SJSA1 (cell line): ENCODE results near the gene XPO1. TPM values are rescaled to one million over a fixed set of nuclear protein-coding genes. Genes with fewer than 3 reads are reported as not detected.
A peak's percentile ranks its signal among the peaks of the same experiment; 100 is the strongest.
"Not testable (repeated sequence)": the region's sequence is repeated elsewhere in the genome, so short reads cannot be mapped to it uniquely, and the experiment has no call there.

Experiments
- DNase-seq, 2 experiments: peaks; one replicate each; pipeline ENCODE4 v3.0.0-alpha.2; 2015 to 2020; ENCODE audit warnings: low spot score in 2 of 2, low read depth in 1 of 2
- H3K27ac ChIP-seq: fragments of 250-450 bp; sonication (Bioruptor Pico); 2 replicates; pipeline ENCODE4 v1.5.1; 2020; ENCODE audit warnings: mild to moderate bottlenecking, moderate library complexity
- H3K27me3 ChIP-seq: fragments of 250-450 bp; sonication (Bioruptor Pico); replicated peaks from 2 replicates; pipeline ENCODE4 v1.5.1; 2020; ENCODE audit warnings: mild to moderate bottlenecking, moderate library complexity
- H3K36me3 ChIP-seq: fragments of 250-450 bp; sonication (Bioruptor Pico); 2 replicates; pipeline ENCODE4 v1.5.1; 2020; ENCODE audit warnings: mild to moderate bottlenecking
- H3K4me1 ChIP-seq: fragments of 250-450 bp; sonication (Bioruptor Pico); replicated peaks from 2 replicates; pipeline ENCODE4 v1.6.1; 2021; ENCODE audit warnings: mild to moderate bottlenecking
- H3K4me3 ChIP-seq: fragments of 250-450 bp; sonication (Bioruptor Pico); 2 replicates; pipeline ENCODE4 v1.5.1; 2020; ENCODE audit warnings: mild to moderate bottlenecking
- H3K9me3 ChIP-seq: fragments of 250-450 bp; sonication (Bioruptor Pico); replicated peaks from 2 replicates; pipeline ENCODE4 v1.5.1; 2020; ENCODE audit warnings: mild to moderate bottlenecking
- total RNA-seq: library from RNA; depleted of rRNA; stranded (reverse); fragments of >200 nt; shearing (Covaris generic); gene quantifications from 2 replicates; pipeline ENCODE4 v1.2.3, GENCODE V29; 2014

Gene XPO1
- total RNA-seq, 1 experiment from 2014 or later: 241 TPM

DNA sequence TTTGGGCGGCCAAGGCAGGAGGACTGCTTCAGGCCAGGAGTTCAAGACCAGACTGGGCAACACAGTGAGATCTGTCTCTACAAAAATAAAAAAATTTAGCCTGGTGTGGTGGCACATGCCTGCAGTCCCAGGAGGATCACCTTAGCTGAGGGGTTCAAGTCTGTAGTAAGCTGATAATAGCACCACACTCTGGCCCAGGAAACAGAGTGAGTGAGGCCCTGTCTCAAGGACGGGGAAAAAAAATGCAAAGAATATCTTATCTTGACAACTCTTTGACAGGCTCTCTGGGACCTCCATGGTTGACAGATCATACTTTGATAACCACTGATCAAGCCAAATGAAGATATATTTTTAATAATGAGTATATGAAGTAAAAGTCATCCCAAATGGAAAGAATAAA, 89.9 kb downstream of the XPO1 start:
- Histone ChIP-seq H3K36me3 (peaks cover 9% of the 10 kb centered on the region; the same call in 1 of the 2 replicates), H3K4me3 (no peak overlapping the region), H3K27me3 (no peaks in the 10 kb centered on the region), H3K9me3 (no peaks in the 10 kb centered on the region; the same call in 1 of the 2 replicates), H3K27ac (no peak overlapping the region), H3K4me1 (no peaks in the 10 kb centered on the region)
- DNase-seq: no peak

- DNase-seq, H3K4me3 ChIP-seq, H3K9me3 ChIP-seq, H3K4me1 ChIP-seq, H3K27me3 ChIP-seq, H3K27ac ChIP-seq, H3K36me3 ChIP-seq: not testable (repeated sequence)
These were observed 91.2 kb downstream of the XPO1 start for GRCh38 chr2:61446971-61447370.

DNA sequence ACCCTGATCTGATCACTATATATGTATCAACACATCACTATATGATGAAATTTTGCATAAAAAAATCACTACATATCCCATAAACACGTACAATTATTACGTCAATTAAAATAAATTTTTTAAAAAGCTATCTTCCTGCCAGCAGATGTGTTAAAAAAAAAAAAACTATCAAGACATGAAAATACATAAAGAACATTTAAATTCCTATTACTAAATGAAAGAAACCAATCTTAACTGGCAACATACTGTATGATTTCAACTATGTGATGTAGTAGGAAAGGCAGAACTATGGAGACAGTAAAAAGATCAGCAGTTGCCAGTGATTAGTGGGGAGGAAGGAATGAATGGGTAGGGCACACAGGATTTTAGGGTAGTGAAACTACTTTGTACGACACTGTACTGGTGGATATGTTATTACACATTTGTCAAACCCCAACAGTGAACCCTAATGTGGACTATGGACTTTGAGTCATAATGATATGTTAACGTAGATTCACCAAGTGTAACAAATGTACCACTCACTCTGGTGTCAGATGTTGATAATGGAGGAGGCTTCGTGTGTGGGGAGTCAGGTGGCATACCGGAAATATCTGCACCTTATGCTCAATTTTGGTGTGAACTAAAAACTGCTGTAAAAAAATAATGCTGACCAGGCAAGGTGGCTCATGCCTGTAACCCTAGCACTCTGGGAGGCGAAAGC, 94.7 kb downstream of the XPO1 start:
- Histone ChIP-seq H3K4me3 (no peak overlapping the region), H3K4me1 (no peaks in the 10 kb centered on the region), H3K27me3 (no peaks in the 10 kb centered on the region), H3K9me3 (no peaks in the 10 kb centered on the region), H3K36me3 (0 out of 2 replicates have a peak, but pooled peaks cover 4% of the 10 kb centered on the region), H3K27ac (no peak overlapping the region)
- DNase-seq: no peak

GRCh38 chr2:61439241-61440002, 98.7 kb downstream of the XPO1 start:
- H3K9me3 ChIP-seq: no peaks in the 10 kb centered on the region
- H3K4me1 ChIP-seq: peaks cover 7% of the 10 kb centered on the region; the same call in 1 of the 2 replicates
- H3K4me3 ChIP-seq: no peak overlapping the region
- DNase-seq: no peak
- H3K27ac ChIP-seq: no peak overlapping the region
- 0 out of 2 replicates have a peak, but pooled peaks cover 4% of the 10 kb centered on the region for H3K36me3 ChIP-seq
- H3K27me3 ChIP-seq: no peaks in the 10 kb centered on the region

- 0 out of 2 replicates have a peak, but pooled peaks cover 2% of the 10 kb centered on the region for H3K36me3 ChIP-seq
- peaks cover 7% of the 10 kb centered on the region; the same call in 1 of the 2 replicates for H3K4me1 ChIP-seq
- DNase-seq: no peak
- no peak overlapping the region for H3K27ac ChIP-seq
- H3K27me3 ChIP-seq: no peaks in the 10 kb centered on the region
- no peak overlapping the region for H3K4me3 ChIP-seq
- no peaks in the 10 kb centered on the region for H3K9me3 ChIP-seq
These were observed 99.5 kb downstream of the XPO1 start for GRCh38 chr2:61438670-61439069.

DNA sequence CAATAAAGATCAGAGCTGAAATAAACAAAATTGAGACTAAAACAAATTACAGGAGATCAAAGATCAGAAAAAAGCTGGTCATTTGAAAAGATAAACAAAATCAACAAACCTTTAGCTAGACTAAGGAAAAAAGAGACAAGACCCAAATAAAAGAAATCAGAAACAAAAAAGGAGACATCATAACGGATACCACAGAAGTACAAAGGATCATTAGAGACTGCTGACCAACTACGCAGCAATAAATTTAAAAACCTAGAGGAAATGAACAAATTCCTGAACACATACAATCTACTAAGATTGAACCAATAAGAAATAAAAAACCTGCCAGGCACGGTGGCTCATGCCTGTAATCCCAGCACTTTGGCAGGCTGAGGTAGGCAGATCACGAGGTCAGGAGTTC, 101.0 kb downstream of the XPO1 start:
- Histone ChIP-seq H3K27me3 (no peaks in the 10 kb centered on the region), H3K4me3 (no peak overlapping the region), H3K9me3 (no peaks in the 10 kb centered on the region), H3K27ac (no peak overlapping the region), H3K4me1 (peaks cover 7% of the 10 kb centered on the region; the same call in 1 of the 2 replicates), H3K36me3 (no peaks in the 10 kb centered on the region)
- DNase-seq: no peak

DNA sequence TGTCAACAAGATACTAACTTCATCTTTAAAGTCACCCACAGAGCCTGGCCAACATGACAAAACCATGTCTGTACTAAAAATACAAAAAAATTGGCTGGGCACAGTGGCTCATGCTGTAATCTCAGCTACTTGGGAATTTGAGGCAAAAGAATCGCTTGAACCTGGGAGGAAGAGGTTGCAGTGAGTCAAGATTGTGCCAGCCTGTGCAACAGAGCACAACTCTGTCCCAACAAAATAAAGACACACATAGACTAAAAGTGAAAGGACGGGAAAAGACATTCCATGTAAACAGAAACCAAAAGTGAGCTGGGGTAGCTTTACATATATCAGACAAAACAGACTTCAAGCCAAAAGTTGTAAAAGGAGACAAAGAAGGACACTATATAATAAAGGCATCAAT, 102.1 kb downstream of the XPO1 start:
- Histone ChIP-seq H3K27ac (peak overlapping the region; percentile 1; the same call in 1 of the 2 replicates), H3K4me3 (peak overlapping the region; percentile 7), H3K27me3 (no peaks in the 10 kb centered on the region), H3K36me3 (no peaks in the 10 kb centered on the region), H3K9me3 (no peaks in the 10 kb centered on the region), H3K4me1 (peaks cover 7% of the 10 kb centered on the region; the same call in 1 of the 2 replicates)
- DNase-seq: peak in 1 of 2 experiments; percentile 32

- H3K9me3 ChIP-seq: no peaks in the 10 kb centered on the region
- H3K27ac ChIP-seq: no peak overlapping the region
- H3K36me3 ChIP-seq: no peaks in the 10 kb centered on the region
- peaks cover 7% of the 10 kb centered on the region; the same call in 1 of the 2 replicates for H3K4me1 ChIP-seq
- no peak for DNase-seq
- no peaks in the 10 kb centered on the region for H3K27me3 ChIP-seq
- no peak overlapping the region for H3K4me3 ChIP-seq
These were observed 102.9 kb downstream of the XPO1 start for GRCh38 chr2:61435291-61435690.

DNA sequence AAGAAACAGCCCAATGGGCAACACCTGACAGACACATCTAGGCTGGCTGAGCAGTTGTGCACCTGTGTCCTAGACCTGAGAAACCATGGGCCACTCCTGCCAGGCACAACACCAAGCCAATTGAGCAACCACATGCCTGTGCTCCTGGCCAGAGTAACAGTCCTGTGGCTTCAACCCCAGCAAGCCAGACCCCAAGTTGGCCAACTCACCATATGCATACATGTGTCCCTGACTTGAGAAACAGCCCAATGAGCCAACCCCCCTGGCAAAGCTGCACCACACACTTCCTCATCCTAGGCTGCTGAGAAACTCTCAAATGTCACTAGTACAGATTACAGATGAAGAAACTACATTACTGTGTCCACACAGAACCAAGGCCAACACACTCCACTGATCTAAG, 103.8 kb downstream of the XPO1 start:
- peaks cover 7% of the 10 kb centered on the region; the same call in 1 of the 2 replicates for H3K4me1 ChIP-seq
- H3K27me3 ChIP-seq: no peaks in the 10 kb centered on the region
- H3K9me3 ChIP-seq: no peaks in the 10 kb centered on the region
- no peak overlapping the region for H3K4me3 ChIP-seq
- H3K36me3 ChIP-seq: no peaks in the 10 kb centered on the region
- no peak overlapping the region for H3K27ac ChIP-seq
- DNase-seq: no peak

- Histone ChIP-seq H3K27me3 (no peaks in the 10 kb centered on the region), H3K9me3 (no peaks in the 10 kb centered on the region), H3K4me3 (no peak overlapping the region), H3K4me1 (peaks cover 7% of the 10 kb centered on the region; the same call in 1 of the 2 replicates), H3K27ac (no peak overlapping the region), H3K36me3 (no peaks in the 10 kb centered on the region)
- DNase-seq: no peak
These were observed 104.5 kb downstream of the XPO1 start for GRCh38 chr2:61433606-61434005.

DNA sequence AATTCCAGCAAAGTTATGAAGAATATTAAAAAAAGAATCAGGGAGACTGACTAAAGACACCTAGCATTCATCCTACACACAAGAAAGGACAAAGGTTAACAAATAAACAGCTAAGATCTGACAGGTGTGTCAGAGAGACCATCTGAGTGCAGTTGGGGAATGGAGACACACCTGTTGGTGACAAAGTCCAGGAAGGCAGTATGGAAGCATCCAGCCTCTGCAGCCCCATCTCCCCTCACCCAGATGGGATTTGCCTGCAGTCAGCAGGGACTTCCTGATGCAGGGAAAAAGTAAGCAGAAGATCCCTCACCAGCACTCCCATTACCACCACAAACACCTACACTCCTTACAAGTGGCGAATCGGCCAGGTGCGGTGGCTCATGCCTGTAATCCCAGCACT, 105.2 kb downstream of the XPO1 start:
- Histone ChIP-seq H3K27me3 (no peaks in the 10 kb centered on the region), H3K4me3 (no peak overlapping the region), H3K27ac (no peak overlapping the region), H3K4me1 (peaks cover 7% of the 10 kb centered on the region; the same call in 1 of the 2 replicates), H3K36me3 (no peaks in the 10 kb centered on the region), H3K9me3 (no peaks in the 10 kb centered on the region)
- no peak for DNase-seq

GRCh38 chr2:61431345-61431744, 106.8 kb downstream of the XPO1 start:
- Histone ChIP-seq H3K4me1 (peaks cover 3% of the 10 kb centered on the region; the same call in 1 of the 2 replicates), H3K4me3 (no peak overlapping the region), H3K9me3 (no peaks in the 10 kb centered on the region), H3K27me3 (no peaks in the 10 kb centered on the region), H3K36me3 (no peaks in the 10 kb centered on the region), H3K27ac (no peak overlapping the region)
- no peak for DNase-seq
